Natural killer cell (primary cell): Measurements from ENCODE around the gene PIGL. TPM values are rescaled to one million over a fixed set of nuclear protein-coding genes. Genes with fewer than 3 reads are reported as not detected.

Source experiments
- ATAC-seq, 3 donors: fragments of 150-1000 bp in 2 of 3; fragments of 200-7000 bp in 1 of 3; cut with Tn5 transposase; 1 replicate in 1 of 3; 2 replicates in 2 of 3; pipeline ENCODE4 v1.10.0; 2021; ENCODE audit warnings: mild to moderate bottlenecking in 2 of 3, moderate library complexity in 2 of 3
- DNase-seq, 2 donors: peaks; one replicate each; pipeline versions ENCODE4 v3.0.0 to v3.0.0-alpha.2; 2013 to 2021; ENCODE audit warnings: mixed read lengths in 1 of 2
- H3K27ac ChIP-seq: one replicate; pipeline ENCODE4 v1.5.1; 2013; ENCODE audit warnings: mild to moderate bottlenecking, low read length
- H3K27me3 ChIP-seq: one replicate; pipeline ENCODE4 v1.6.1; 2013; ENCODE audit warnings: low read length; ENCODE audit not compliant: control insufficient read depth, insufficient read depth
- H3K36me3 ChIP-seq: one replicate; pipeline ENCODE4 v1.6.1; 2013; ENCODE audit warnings: low read length; ENCODE audit not compliant: control insufficient read depth, insufficient read depth
- H3K4me1 ChIP-seq: one replicate; pipeline ENCODE4 v1.6.1; 2013; ENCODE audit warnings: low read length; ENCODE audit not compliant: control insufficient read depth, insufficient read depth
- H3K4me3 ChIP-seq: one replicate; pipeline ENCODE4 v1.5.1; 2013; ENCODE audit warnings: low read length
- H3K9me3 ChIP-seq: one replicate; pipeline ENCODE4 v1.6.1; 2013; ENCODE audit warnings: low read length; ENCODE audit not compliant: control insufficient read depth, insufficient read depth
- H3K27ac Mint-ChIP-seq, 2 donors: one replicate each; pipeline ENCODE4 v1.8.0; 2022; ENCODE audit warnings: mild to moderate bottlenecking in 2 of 2, mixed read lengths in 2 of 2, moderate library complexity in 1 of 2
- H3K27me3 Mint-ChIP-seq, 2 donors: one replicate each; pipeline ENCODE4 v1.8.0; 2022; ENCODE audit warnings: low read depth in 2 of 2, mixed read lengths in 2 of 2
- H3K36me3 Mint-ChIP-seq: one replicate; pipeline ENCODE4 v1.8.0; 2022; ENCODE audit warnings: mixed read lengths
- H3K4me1 Mint-ChIP-seq, 2 donors: one replicate each; pipeline ENCODE4 v1.8.0; 2022; ENCODE audit warnings: mixed read lengths in 2 of 2
- H3K4me3 Mint-ChIP-seq: one replicate; pipeline ENCODE4 v1.8.0; 2022; ENCODE audit warnings: mild to moderate bottlenecking, moderate library complexity, mixed read lengths
- H3K9me3 Mint-ChIP-seq, 2 donors: one replicate each; pipeline ENCODE4 v1.8.0; 2022; ENCODE audit warnings: mixed read lengths in 2 of 2
- WGBS: methylation state at CpG from one replicate; pipeline ENCODE4 v1.1.7; 2013; ENCODE audit warnings: missing lambda C conversion rate; ENCODE audit not compliant: insufficient coverage; 5-methylcytosine and 5-hydroxymethylcytosine counted together
- intact Hi-C: fragments of 100-400 bp; cut with micrococcal nuclease; formaldehyde crosslinking; loops from one replicate; pipeline ENCODE4 v1.14.2; 2022
- total RNA-seq, 4 donors: library from RNA; stranded (reverse); fragments of 120-200 nt in 1 of 4; gene quantifications; one replicate each; pipeline versions ENCODE4 v1.2.3 to v1.2.4, GENCODE V29; 2013 to 2022
- TF ChIP-seq, protein P1 (sequence below): fragments of 200-600 bp; IDR thresholded peaks from one replicate; pipeline ENCODE4 v1.8.0; 2022; ENCODE audit warnings: antibody characterized with exemption

Gene PIGL
- total RNA-seq, 3 donors from 2014 or later (not counting 1 experiment from before 2014, with no cell fraction given): 44.2 to 68.3 (median 47.9) TPM

DNA sequence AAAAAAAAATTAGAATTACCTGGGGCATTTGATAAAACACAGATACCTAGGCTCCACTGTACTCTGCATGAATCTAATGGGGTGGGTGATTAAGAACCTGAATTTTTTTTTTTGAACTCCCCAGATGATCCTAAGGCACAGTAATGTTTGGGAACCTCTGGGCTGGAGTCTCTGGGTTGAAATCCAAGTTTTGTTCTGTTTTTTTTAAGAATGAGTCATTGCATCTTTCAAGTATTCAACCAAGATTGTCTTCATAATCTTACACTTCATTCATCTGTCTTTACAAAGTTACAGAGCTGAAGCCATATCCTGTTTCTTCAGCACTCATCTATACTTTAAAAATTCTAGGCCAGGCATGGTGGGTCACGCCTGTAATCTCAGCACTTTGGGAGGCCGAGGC is 52.6 kb downstream of the PIGL start:
- no peak for DNase-seq
- Histone ChIP-seq H3K9me3 (no peaks in the 10 kb centered on the region), H3K4me1 (peaks cover 21% of the 10 kb centered on the region), H3K4me3 (no peak overlapping the region), H3K27me3 (no peaks in the 10 kb centered on the region), H3K36me3 (no peaks in the 10 kb centered on the region), H3K27ac (no peak overlapping the region)
- H3K9me3 Mint-ChIP-seq: no peaks in the 10 kb centered on the region
- WGBS: 68% methylated on average over 2 of the region's 2 CpGs
- H3K27me3 Mint-ChIP-seq: no peaks in the 10 kb centered on the region
- peak in 1 of 3 donors; percentile 42 for ATAC-seq
- no peaks in the 10 kb centered on the region for H3K36me3 Mint-ChIP-seq
- peak overlapping the region; percentile 47 to 65 for H3K27ac Mint-ChIP-seq
- H3K4me1 Mint-ChIP-seq: peaks cover 32 to 45% of the 10 kb centered on the region in 2 donors
- TF ChIP-seq, protein P1, sequence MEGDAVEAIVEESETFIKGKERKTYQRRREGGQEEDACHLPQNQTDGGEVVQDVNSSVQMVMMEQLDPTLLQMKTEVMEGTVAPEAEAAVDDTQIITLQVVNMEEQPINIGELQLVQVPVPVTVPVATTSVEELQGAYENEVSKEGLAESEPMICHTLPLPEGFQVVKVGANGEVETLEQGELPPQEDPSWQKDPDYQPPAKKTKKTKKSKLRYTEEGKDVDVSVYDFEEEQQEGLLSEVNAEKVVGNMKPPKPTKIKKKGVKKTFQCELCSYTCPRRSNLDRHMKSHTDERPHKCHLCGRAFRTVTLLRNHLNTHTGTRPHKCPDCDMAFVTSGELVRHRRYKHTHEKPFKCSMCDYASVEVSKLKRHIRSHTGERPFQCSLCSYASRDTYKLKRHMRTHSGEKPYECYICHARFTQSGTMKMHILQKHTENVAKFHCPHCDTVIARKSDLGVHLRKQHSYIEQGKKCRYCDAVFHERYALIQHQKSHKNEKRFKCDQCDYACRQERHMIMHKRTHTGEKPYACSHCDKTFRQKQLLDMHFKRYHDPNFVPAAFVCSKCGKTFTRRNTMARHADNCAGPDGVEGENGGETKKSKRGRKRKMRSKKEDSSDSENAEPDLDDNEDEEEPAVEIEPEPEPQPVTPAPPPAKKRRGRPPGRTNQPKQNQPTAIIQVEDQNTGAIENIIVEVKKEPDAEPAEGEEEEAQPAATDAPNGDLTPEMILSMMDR: no peak
- intact Hi-C loops: loop anchor here (5.0 kb wide), 1 partner anchor 52 kb away; the partner anchor contains the start of genes NCOR1 and PIGL
- peak overlapping the region; percentile 68 for H3K4me3 Mint-ChIP-seq

DNA sequence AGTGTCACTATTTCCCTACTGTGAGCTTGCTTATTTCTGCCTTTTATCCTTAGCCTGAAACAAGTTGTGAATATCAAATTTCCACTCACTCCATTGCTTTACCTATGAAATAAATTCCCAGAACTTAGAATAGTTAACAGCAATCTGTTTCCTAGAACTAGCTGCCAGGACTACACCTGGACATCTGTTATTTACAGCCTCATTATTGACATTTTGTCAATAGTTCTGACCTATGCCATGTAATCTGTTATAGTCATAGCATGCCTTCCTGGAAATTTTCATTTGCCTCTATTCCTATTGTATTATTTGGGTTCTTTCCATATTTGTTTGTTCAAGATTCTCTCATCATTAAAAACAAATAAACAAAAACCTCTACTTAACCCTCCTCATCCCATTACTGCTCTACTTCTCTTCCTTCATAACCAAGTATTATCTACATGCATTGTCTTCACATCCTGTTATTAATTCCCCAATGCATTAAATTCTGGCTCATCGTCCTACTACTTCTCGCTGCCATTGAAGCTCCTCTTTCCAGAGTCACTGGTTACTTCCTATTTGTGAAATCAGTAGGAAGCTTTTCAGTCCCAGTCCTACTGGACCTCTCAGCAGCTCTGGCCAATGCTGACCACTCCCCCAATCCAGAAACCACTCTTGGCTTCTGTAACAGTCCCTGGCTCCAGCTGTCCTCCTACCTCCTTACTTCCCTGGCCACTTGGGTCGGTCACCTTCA is 55.3 kb downstream of the PIGL start:
- no peaks in the 10 kb centered on the region for H3K9me3 Mint-ChIP-seq
- H3K9me3 ChIP-seq: no peaks in the 10 kb centered on the region
- H3K4me1 Mint-ChIP-seq: peaks cover 25 to 34% of the 10 kb centered on the region in 2 donors
- intact Hi-C loops: no loop called here
- H3K27me3 Mint-ChIP-seq: no peaks in the 10 kb centered on the region
- H3K4me1 ChIP-seq: peaks cover 19% of the 10 kb centered on the region
- TF ChIP-seq, protein P1: no peak
- 93% methylated on average over 3 of the region's 3 CpGs for WGBS
- H3K27ac Mint-ChIP-seq: no peak overlapping the region
- no peak for ATAC-seq
- H3K27ac ChIP-seq: no peak overlapping the region
- H3K4me3 ChIP-seq: no peak overlapping the region
- no peaks in the 10 kb centered on the region for H3K27me3 ChIP-seq
- H3K36me3 ChIP-seq: no peaks in the 10 kb centered on the region
- H3K36me3 Mint-ChIP-seq: no peaks in the 10 kb centered on the region
- H3K4me3 Mint-ChIP-seq: no peak overlapping the region
- no peak for DNase-seq

DNA sequence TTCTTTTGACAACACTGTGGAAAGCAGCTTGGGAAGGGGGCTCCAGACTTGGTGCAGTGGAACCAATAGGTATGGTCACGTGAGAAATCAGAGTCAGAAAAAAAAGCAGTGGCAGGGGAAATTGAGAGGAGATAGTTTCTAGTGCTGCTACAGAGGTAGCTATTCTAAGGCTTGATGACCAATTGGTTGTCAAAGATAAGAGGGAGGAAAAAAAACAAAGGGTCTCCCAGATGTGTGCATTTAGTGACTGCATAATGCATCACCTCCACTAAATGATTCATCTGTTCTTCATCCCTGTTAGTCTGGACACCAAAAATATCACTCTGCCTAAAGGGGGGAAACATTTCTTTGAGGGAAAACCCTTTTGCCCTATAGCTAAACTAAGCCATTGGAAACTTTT is 56.5 kb downstream of the PIGL start:
- Histone ChIP-seq H3K4me3 (no peak overlapping the region), H3K27me3 (no peaks in the 10 kb centered on the region), H3K27ac (no peak overlapping the region), H3K9me3 (no peaks in the 10 kb centered on the region), H3K4me1 (peaks cover 7% of the 10 kb centered on the region), H3K36me3 (no peaks in the 10 kb centered on the region)
- Mint-ChIP-seq H3K27me3 (no peaks in the 10 kb centered on the region), H3K4me3 (no peak overlapping the region), H3K27ac (peak overlapping the region in 1 of 2 donors; percentile 16), H3K9me3 (no peaks in the 10 kb centered on the region), H3K36me3 (no peaks in the 10 kb centered on the region), H3K4me1 (peaks cover 13 to 21% of the 10 kb centered on the region in 2 donors)
- 95% methylated on average over 1 of the region's 1 CpG for WGBS
- TF ChIP-seq, protein P1: no peak
- ATAC-seq (no peak), DNase-seq (no peak)
- intact Hi-C loops: no loop called here
